Mesenchymal stem cell (in vitro differentiated cells and primary cell): ENCODE results near the gene GARNL3.
A peak's percentile ranks its signal among the peaks of the same experiment; 100 is the strongest.

Experiments used
- DNase-seq: peaks from one replicate; pipeline ENCODE4 v3.0.0-alpha.2; 2013
- H2AFZ ChIP-seq: one replicate; pipeline ENCODE4 v1.6.1; 2013; ENCODE audit warnings: low read depth, mild to moderate bottlenecking, control low read depth, inconsistent platforms, low read length, moderate library complexity
- H2AK5ac ChIP-seq: 2 replicates; pipeline ENCODE4 v1.6.1; 2013; ENCODE audit warnings: low read length, moderate library complexity, mild to moderate bottlenecking, inconsistent platforms; ENCODE audit not compliant: severe bottlenecking
- H2BK120ac ChIP-seq: one replicate; pipeline ENCODE4 v1.6.1; 2013; ENCODE audit warnings: low read depth, mild to moderate bottlenecking, inconsistent platforms, low read length, moderate library complexity
- H2BK12ac ChIP-seq, 2 experiments: one replicate each; pipeline ENCODE4 v1.6.1; 2013; ENCODE audit warnings: inconsistent platforms in 2 of 2, low read length in 2 of 2, mild to moderate bottlenecking in 2 of 2, moderate library complexity in 2 of 2, control low read depth in 1 of 2
- H2BK15ac ChIP-seq: one replicate; pipeline ENCODE4 v1.6.1; 2013; ENCODE audit warnings: mild to moderate bottlenecking, low read depth, inconsistent platforms; ENCODE audit not compliant: poor library complexity, severe bottlenecking
- H2BK5ac ChIP-seq: 2 replicates; pipeline ENCODE4 v1.6.1; 2013; ENCODE audit warnings: low read depth, mild to moderate bottlenecking, low read length, control low read depth, inconsistent platforms; ENCODE audit not compliant: poor library complexity, severe bottlenecking
- H3K14ac ChIP-seq, 2 experiments: one replicate each; pipeline ENCODE4 v1.6.1; 2013; ENCODE audit warnings: inconsistent platforms in 2 of 2, low read length in 2 of 2, control low read depth in 1 of 2, mild to moderate bottlenecking in 1 of 2, moderate library complexity in 1 of 2
- H3K18ac ChIP-seq, 2 experiments: one replicate each; pipeline ENCODE4 v1.6.1; 2013; ENCODE audit warnings: inconsistent platforms in 2 of 2, low read length in 2 of 2, control low read depth in 1 of 2, low read depth in 1 of 2, mild to moderate bottlenecking in 1 of 2
- H3K23ac ChIP-seq, 2 experiments: one replicate each; pipeline ENCODE4 v1.6.1; 2013; ENCODE audit warnings: inconsistent platforms in 2 of 2, low read length in 2 of 2, mild to moderate bottlenecking in 2 of 2, moderate library complexity in 2 of 2, control low read depth in 1 of 2
- H3K27ac ChIP-seq: 2 replicates; pipeline ENCODE4 v1.5.1; 2013; ENCODE audit warnings: mild to moderate bottlenecking, moderate library complexity, low read length, control low read depth, inconsistent platforms; ENCODE audit not compliant: poor library complexity, severe bottlenecking
- H3K27me3 ChIP-seq, 2 experiments: 2 replicates each; pipeline versions ENCODE4 v1.6.1 to v1.7.0; 2013; ENCODE audit warnings: low read length in 2 of 2, mild to moderate bottlenecking in 2 of 2, moderate library complexity in 2 of 2, control low read depth in 1 of 2, inconsistent platforms in 1 of 2; ENCODE audit not compliant: control insufficient read depth in 1 of 2, insufficient read depth in 1 of 2
- H3K36me3 ChIP-seq, 2 experiments: 2 replicates each; pipeline versions ENCODE4 v1.6.1 to v1.7.0; 2013; ENCODE audit warnings: low read length in 2 of 2, control low read depth in 1 of 2, inconsistent platforms in 1 of 2, low read depth in 1 of 2, mild to moderate bottlenecking in 1 of 2; ENCODE audit not compliant: insufficient read depth in 2 of 2, control insufficient read depth in 1 of 2
- H3K4ac ChIP-seq, 2 experiments: one replicate each; pipeline ENCODE4 v1.6.1; 2013; ENCODE audit warnings: inconsistent platforms in 2 of 2, low read length in 2 of 2, mild to moderate bottlenecking in 2 of 2, moderate library complexity in 2 of 2, control low read depth in 1 of 2, low read depth in 1 of 2
- H3K4me1 ChIP-seq: 2 replicates; pipeline ENCODE4 v1.6.1; 2013; ENCODE audit warnings: low read depth, low read length, control low read depth; ENCODE audit not compliant: control insufficient read depth, insufficient read depth
- H3K4me2 ChIP-seq: 2 replicates; pipeline ENCODE4 v1.6.1; 2013; ENCODE audit warnings: low read length, mild to moderate bottlenecking, inconsistent platforms; ENCODE audit not compliant: poor library complexity, severe bottlenecking
- H3K4me3 ChIP-seq, 2 experiments: 2 replicates each; pipeline versions ENCODE4 v1.5.1 to v1.7.0; 2013; ENCODE audit warnings: low read length in 2 of 2, mild to moderate bottlenecking in 2 of 2, control low read depth in 1 of 2, low read depth in 1 of 2; ENCODE audit not compliant: insufficient read depth in 1 of 2
- H3K79me1 ChIP-seq: replicated peaks from 2 replicates; pipeline ENCODE4 v1.6.1; 2013; ENCODE audit warnings: mild to moderate bottlenecking, control low read depth, low read length, inconsistent platforms; ENCODE audit not compliant: poor library complexity, severe bottlenecking
- H3K9ac ChIP-seq: 2 replicates; pipeline ENCODE4 v1.7.0; 2013; ENCODE audit warnings: mild to moderate bottlenecking, low read length, moderate library complexity
- H3K9me3 ChIP-seq: 2 replicates; pipeline ENCODE4 v1.7.0; 2013; ENCODE audit warnings: mild to moderate bottlenecking, low read length; ENCODE audit not compliant: control insufficient read depth
- H4K8ac ChIP-seq: one replicate; pipeline ENCODE4 v1.6.1; 2013; ENCODE audit warnings: inconsistent platforms, mild to moderate bottlenecking, low read length, moderate library complexity
- H4K91ac ChIP-seq: one replicate; pipeline ENCODE4 v1.6.1; 2013; ENCODE audit warnings: mild to moderate bottlenecking, low read length, inconsistent platforms
- WGBS: methylation state at CpG from one replicate; pipeline ENCODE4 v1.1.7; 2013; ENCODE audit warnings: mixed read lengths; 5-methylcytosine and 5-hydroxymethylcytosine counted together

Gene GARNL3

GRCh38 chr9:127404631-127405030, 140.1 kb downstream of the GARNL3 start:
- no peak overlapping the region for H2AK5ac ChIP-seq
- no peak overlapping the region for H2BK12ac ChIP-seq
- H3K4ac ChIP-seq = no peak overlapping the region
- H3K4me3 ChIP-seq = no peak overlapping the region
- no peaks in the 10 kb centered on the region for H3K9me3 ChIP-seq
- H3K27ac ChIP-seq = no peak overlapping the region
- no peak overlapping the region for H3K18ac ChIP-seq
- H3K14ac ChIP-seq = no peak overlapping the region
- H2BK15ac ChIP-seq = no peak overlapping the region
- no peak for DNase-seq
- H4K8ac ChIP-seq = no peak overlapping the region
- peaks cover 1% of the 10 kb centered on the region for H3K79me1 ChIP-seq
- no peak overlapping the region for H2BK5ac ChIP-seq
- H2AFZ ChIP-seq = no peak overlapping the region
- H4K91ac ChIP-seq = no peak overlapping the region
- H3K4me2 ChIP-seq = no peak overlapping the region
- WGBS = 95% methylated on average over 23 of the region's 23 CpGs
- no peak overlapping the region for H3K9ac ChIP-seq
- H3K4me1 ChIP-seq = peaks cover 11% of the 10 kb centered on the region
- peaks cover 0 to 51% of the 10 kb centered on the region in 2 experiments for H3K36me3 ChIP-seq
- no peak overlapping the region for H2BK120ac ChIP-seq
- no peak overlapping the region for H3K23ac ChIP-seq
- peaks cover 0 to 83% of the 10 kb centered on the region in 2 experiments for H3K27me3 ChIP-seq

- Histone ChIP-seq H2BK120ac (no peak overlapping the region), H3K79me1 (peaks cover 1% of the 10 kb centered on the region), H2BK5ac (no peak overlapping the region), H3K9ac (no peak overlapping the region), H4K8ac (no peak overlapping the region), H2BK15ac (no peak overlapping the region), H2AK5ac (no peak overlapping the region), H4K91ac (no peak overlapping the region), H2AFZ (no peak overlapping the region), H3K36me3 (peaks cover 0 to 47% of the 10 kb centered on the region in 2 experiments), H3K27ac (no peak overlapping the region), H3K18ac (no peak overlapping the region), H2BK12ac (no peak overlapping the region), H3K4me1 (peaks cover 11% of the 10 kb centered on the region), H3K9me3 (no peaks in the 10 kb centered on the region), H3K14ac (no peak overlapping the region), H3K23ac (no peak overlapping the region), H3K27me3 (peaks cover 0 to 83% of the 10 kb centered on the region in 2 experiments), H3K4me3 (no peak overlapping the region), H3K4me2 (no peak overlapping the region), H3K4ac (no peak overlapping the region)
- no peak for DNase-seq
- WGBS = 95% methylated on average over 20 of the region's 20 CpGs
These were observed 141.0 kb downstream of the GARNL3 start for GRCh38 chr9:127405344-127406125.

- no peak overlapping the region for H3K14ac ChIP-seq
- no peak overlapping the region for H4K8ac ChIP-seq
- peaks cover 0 to 44% of the 10 kb centered on the region in 2 experiments for H3K36me3 ChIP-seq
- H3K4me1 ChIP-seq = peaks cover 11% of the 10 kb centered on the region
- no peak overlapping the region for H2BK12ac ChIP-seq
- no peak overlapping the region for H2AK5ac ChIP-seq
- no peak overlapping the region for H3K9ac ChIP-seq
- no peak overlapping the region for H2AFZ ChIP-seq
- no peak overlapping the region for H3K18ac ChIP-seq
- peak overlapping the region; percentile 9 for H3K4me2 ChIP-seq
- peaks cover 0 to 77% of the 10 kb centered on the region in 2 experiments for H3K27me3 ChIP-seq
- H3K27ac ChIP-seq = no peak overlapping the region
- H3K4ac ChIP-seq = no peak overlapping the region
- no peak overlapping the region for H3K4me3 ChIP-seq
- H2BK15ac ChIP-seq = no peak overlapping the region
- 67% methylated on average over 13 of the region's 13 CpGs for WGBS
- H2BK120ac ChIP-seq = no peak overlapping the region
- no peaks in the 10 kb centered on the region for H3K9me3 ChIP-seq
- H3K79me1 ChIP-seq = peaks cover 1% of the 10 kb centered on the region
- no peak for DNase-seq
- H3K23ac ChIP-seq = no peak overlapping the region
- no peak overlapping the region for H4K91ac ChIP-seq
- no peak overlapping the region for H2BK5ac ChIP-seq
These were observed 142.4 kb downstream of the GARNL3 start for GRCh38 chr9:127406799-127407491.

GRCh38 chr9:127407492-127407843, 142.9 kb downstream of the GARNL3 start:
- no peak overlapping the region for H3K23ac ChIP-seq
- no peak overlapping the region for H3K27ac ChIP-seq

More at GRCh38 chr9:127407492-127407843, 142.9 kb downstream of the GARNL3 start:
- Histone ChIP-seq H2BK120ac (no peak overlapping the region), H2BK5ac (no peak overlapping the region), H2AFZ (no peak overlapping the region), H3K27me3 (peaks cover 0 to 77% of the 10 kb centered on the region in 2 experiments), H3K9me3 (no peaks in the 10 kb centered on the region), H3K4me1 (peaks cover 11% of the 10 kb centered on the region), H3K4me2 (peak overlapping the region; percentile 9), H3K36me3 (peaks cover 0 to 38% of the 10 kb centered on the region in 2 experiments), H4K8ac (no peak overlapping the region), H3K9ac (no peak overlapping the region), H3K4me3 (no peak overlapping the region), H3K4ac (no peak overlapping the region), H2AK5ac (no peak overlapping the region), H3K18ac (no peak overlapping the region), H4K91ac (no peak overlapping the region), H3K14ac (no peak overlapping the region), H2BK15ac (no peak overlapping the region), H2BK12ac (no peak overlapping the region), H3K79me1 (peaks cover 1% of the 10 kb centered on the region)
- 95% methylated on average over 6 of the region's 6 CpGs for WGBS
- DNase-seq = no peak
